IMR-90 (cell line): ENCODE data around the gene DSCAM. TPM values are rescaled to one million over a fixed set of nuclear protein-coding genes. Genes with fewer than 3 reads are reported as not detected.

Experiments used
- ATAC-seq: fragments of 200-7000 bp; cut with Tn5 transposase; 2 replicates; pipeline ENCODE4 v1.9.1; 2020; ENCODE audit warnings: low read depth, mild to moderate bottlenecking, moderate library complexity
- BruUV-seq: library from RNA; stranded (reverse); fragments of 400-500 nt; replicated peaks from 2 replicates; lab custom pipeline; 2021; lab: Mats Ljungman, UMichigan
- CTCF ChIA-PET: fragments of 300-600 bp; formaldehyde crosslinking; extraction: SDS; loops from one replicate; lab custom pipeline; 2021; ENCODE audit warnings: antibody characterized with exemption; lab: Yijun Ruan, JAX
- POLR2A ChIA-PET: fragments of 300-600 bp; sonication (Branson Sonifier 250); formaldehyde crosslinking; loops from one replicate; lab custom pipeline; 2022; ENCODE audit warnings: antibody characterized with exemption; ENCODE audit not compliant: unreplicated experiment; lab: Charles Lee
- DNase-seq: peaks from one replicate; pipeline ENCODE4 v3.0.0; 2013
- H2AFZ ChIP-seq: replicated peaks from 2 replicates; pipeline ENCODE3; 2013; ENCODE audit warnings: low read length, mild to moderate bottlenecking; ENCODE audit not compliant: poor library complexity
- H2AK5ac ChIP-seq: 2 replicates; pipeline ENCODE4 v1.6.1; 2013; ENCODE audit warnings: low read depth, low read length, inconsistent platforms
- H2AK9ac ChIP-seq: replicated peaks from 2 replicates; pipeline ENCODE3; 2013; ENCODE audit warnings: mild to moderate bottlenecking, low read depth, low read length, moderate library complexity; ENCODE audit not compliant: poor library complexity
- H2BK120ac ChIP-seq: 2 replicates; pipeline ENCODE4 v1.6.1; 2013; ENCODE audit warnings: low read depth, low read length, inconsistent platforms
- H2BK15ac ChIP-seq: 3 replicates; pipeline ENCODE4 v1.6.1; 2013; ENCODE audit warnings: low read depth, low read length, inconsistent platforms
- H2BK20ac ChIP-seq: 2 replicates; pipeline ENCODE4 v1.6.1; 2013; ENCODE audit warnings: low read depth, mild to moderate bottlenecking, inconsistent platforms, low read length, moderate library complexity
- H2BK5ac ChIP-seq: 2 replicates; pipeline ENCODE4 v1.6.1; 2013; ENCODE audit warnings: mild to moderate bottlenecking, low read depth, low read length, inconsistent platforms; ENCODE audit not compliant: poor library complexity, severe bottlenecking
- H3K14ac ChIP-seq: replicated peaks from 2 replicates; pipeline ENCODE4 v1.6.1; 2013; ENCODE audit warnings: low read depth, low read length, inconsistent platforms
- H3K18ac ChIP-seq: 2 replicates; pipeline ENCODE4 v1.6.1; 2013; ENCODE audit warnings: low read depth, low read length, control low read depth
- H3K23ac ChIP-seq: 2 replicates; pipeline ENCODE4 v1.6.1; 2013; ENCODE audit warnings: low read depth, low read length, inconsistent platforms
- H3K27ac ChIP-seq: 2 replicates; pipeline ENCODE4 v1.5.1; 2013; ENCODE audit warnings: mild to moderate bottlenecking, control low read depth, low read length; ENCODE audit not compliant: insufficient read depth
- H3K27me3 ChIP-seq: 2 replicates; pipeline ENCODE4 v1.6.1; 2013; ENCODE audit warnings: low read length; ENCODE audit not compliant: control insufficient read depth, insufficient read depth
- H3K36me3 ChIP-seq: 2 replicates; pipeline ENCODE4 v1.6.1; 2013; ENCODE audit warnings: low read length, mixed read lengths; ENCODE audit not compliant: control insufficient read depth, insufficient read depth
- H3K4ac ChIP-seq: 2 replicates; pipeline ENCODE4 v1.6.1; 2013; ENCODE audit warnings: low read depth, low read length, inconsistent platforms
- H3K4me1 ChIP-seq: 2 replicates; pipeline ENCODE4 v1.6.1; 2013; ENCODE audit warnings: low read length, mixed read lengths; ENCODE audit not compliant: control insufficient read depth, insufficient read depth
- H3K4me2 ChIP-seq: 2 replicates; pipeline ENCODE4 v1.6.1; 2013; ENCODE audit warnings: low read depth, mild to moderate bottlenecking, control low read depth, low read length, moderate library complexity
- H3K4me3 ChIP-seq: 2 replicates; pipeline ENCODE4 v1.5.1; 2013; ENCODE audit warnings: low read depth, mild to moderate bottlenecking, control low read depth, low read length, moderate library complexity; ENCODE audit not compliant: insufficient read depth
- H3K56ac ChIP-seq: 2 replicates; pipeline ENCODE4 v1.6.1; 2013; ENCODE audit warnings: low read length, inconsistent platforms; ENCODE audit not compliant: insufficient read depth; ENCODE audit errors: extremely low read depth
- H3K79me1 ChIP-seq, 2 experiments: 2 replicates each; pipeline ENCODE4 v1.6.1; 2013; ENCODE audit warnings: low read length in 2 of 2, inconsistent platforms in 1 of 2, low read depth in 1 of 2
- H3K9ac ChIP-seq: 2 replicates; pipeline ENCODE4 v1.6.1; 2013; ENCODE audit warnings: low read depth, low read length, control low read depth
- H3K9me1 ChIP-seq: 2 replicates; pipeline ENCODE4 v1.6.1; 2013; ENCODE audit warnings: low read length, inconsistent platforms; ENCODE audit not compliant: insufficient read depth
- H3K9me3 ChIP-seq: 2 replicates; pipeline ENCODE4 v1.6.1; 2013; ENCODE audit warnings: low read length; ENCODE audit not compliant: control insufficient read depth, insufficient read depth
- H4K20me1 ChIP-seq: 2 replicates; pipeline ENCODE4 v1.6.1; 2013; ENCODE audit warnings: low read length, inconsistent platforms; ENCODE audit not compliant: insufficient read depth
- H4K5ac ChIP-seq: 2 replicates; pipeline ENCODE4 v1.6.1; 2013; ENCODE audit warnings: mild to moderate bottlenecking, low read depth, low read length, control low read depth
- H4K8ac ChIP-seq, 2 experiments: 2 replicates each; pipeline ENCODE4 v1.6.1; 2013; ENCODE audit warnings: low read depth in 2 of 2, low read length in 2 of 2, control low read depth in 1 of 2, inconsistent platforms in 1 of 2
- H4K91ac ChIP-seq: 2 replicates; pipeline ENCODE4 v1.6.1; 2013; ENCODE audit warnings: low read depth, low read length, inconsistent platforms; ENCODE audit not compliant: insufficient read depth
- BHLHE40 ChIP-seq: fragments of 150-350 bp; IDR thresholded peaks from 2 replicates; pipeline ENCODE4 v1.6.1; 2016; ENCODE audit warnings: mild to moderate bottlenecking, low read depth, low read length
- CEBPB ChIP-seq: IDR thresholded peaks from 2 replicates; pipeline ENCODE4 v1.6.1; 2012; ENCODE audit warnings: low read depth, low read length, improper control_type of control experiment
- CHD1 ChIP-seq: IDR thresholded peaks from 2 replicates; pipeline ENCODE4 v1.6.1; 2012; ENCODE audit warnings: low read depth, low read length, improper control_type of control experiment
- CTCF ChIP-seq: conservative IDR thresholded peaks from 2 replicates; pipeline ENCODE4 v1.5.1; 2012; ENCODE audit warnings: mild to moderate bottlenecking, low read depth, low read length, improper control_type of control experiment
- ELK1 ChIP-seq: fragments of 150-350 bp; IDR thresholded peaks from 2 replicates; pipeline ENCODE4 v1.6.1; 2016; ENCODE audit warnings: low read depth, mild to moderate bottlenecking, low read length, moderate library complexity, borderline replicate concordance
- FOS ChIP-seq: fragments of 150-350 bp; IDR thresholded peaks from 2 replicates; pipeline ENCODE4 v1.6.1; 2016; ENCODE audit warnings: low read depth, low read length
- MAFK ChIP-seq: IDR thresholded peaks from 2 replicates; pipeline ENCODE4 v1.6.1; 2012; ENCODE audit warnings: low read depth, low read length, improper control_type of control experiment
- MAZ ChIP-seq: IDR thresholded peaks from 2 replicates; pipeline ENCODE4 v1.6.1; 2012; ENCODE audit warnings: low read depth, mild to moderate bottlenecking, low read length, improper control_type of control experiment, moderate library complexity, borderline replicate concordance
- MXI1 ChIP-seq: IDR thresholded peaks from 2 replicates; pipeline ENCODE4 v1.6.1; 2012; ENCODE audit warnings: low read depth, mild to moderate bottlenecking, low read length, moderate library complexity, borderline replicate concordance
- NFE2L2 ChIP-seq: fragments of 150-350 bp; IDR thresholded peaks from 2 replicates; pipeline ENCODE4 v1.6.1; 2016; ENCODE audit warnings: low read depth, mild to moderate bottlenecking, low read length
- POLR2A ChIP-seq: IDR thresholded peaks from 2 replicates; pipeline ENCODE4 v1.6.1; 2012; ENCODE audit warnings: mild to moderate bottlenecking, low read depth, low read length
- RAD21 ChIP-seq: IDR thresholded peaks from 2 replicates; pipeline ENCODE4 v1.6.1; 2012; ENCODE audit warnings: low read length, improper control_type of control experiment
- RCOR1 ChIP-seq: IDR thresholded peaks from 2 replicates; pipeline ENCODE4 v1.6.1; 2012; ENCODE audit warnings: mild to moderate bottlenecking, low read length, improper control_type of control experiment; ENCODE audit not compliant: insufficient replicate concordance
- RFX5 ChIP-seq: IDR thresholded peaks from 2 replicates; pipeline ENCODE4 v1.8.0; 2012; ENCODE audit warnings: low read depth, mild to moderate bottlenecking, low read length, moderate library complexity
- SMC3 ChIP-seq: fragments of 150-350 bp; IDR thresholded peaks from 2 replicates; pipeline ENCODE4 v1.6.1; 2016; ENCODE audit warnings: low read depth, mild to moderate bottlenecking, antibody characterized with exemption, low read length, moderate library complexity
- USF2 ChIP-seq: fragments of 150-350 bp; IDR thresholded peaks from 2 replicates; pipeline ENCODE4 v1.6.1; 2017; ENCODE audit warnings: mild to moderate bottlenecking, antibody characterized with exemption, low read length, low read depth
- WGBS, 2 experiments: methylation state at CpG; one replicate each; pipeline versions ENCODE4 v1.1.5 to v1.1.7; 2013; ENCODE audit warnings: missing lambda C conversion rate in 2 of 2; ENCODE audit not compliant: insufficient read length in 1 of 2; ENCODE audit errors: extremely low coverage in 2 of 2; 5-methylcytosine and 5-hydroxymethylcytosine counted together
- dilution Hi-C: fragments of 300-500 bp; cut with HindIII; formaldehyde crosslinking; loops from one replicate; pipeline ENCODE4 v1.14.3; 2018; ENCODE audit warnings: low sequenced_read_pairs; ENCODE audit not compliant: unreplicated experiment
- in situ Hi-C: fragments of 300-500 bp; cut with MboI; formaldehyde crosslinking; loops from 3 replicates; pipeline ENCODE4 v1.14.3; 2019; ENCODE audit warnings: low sequenced_read_pairs, inconsistent platforms, mixed read lengths
- intact Hi-C: fragments of 100-400 bp; cut with micrococcal nuclease; formaldehyde crosslinking; loops from 2 replicates; pipeline ENCODE4 v1.10.0; 2022
- polyA plus RNA-seq, 3 experiments: library from polyadenylated mRNA; depleted of rRNA; stranded (reverse); fragments of >200 nt; gene quantifications; 2 replicates each; pipeline ENCODE4 v1.2.3, GENCODE V29; 2012; ENCODE audit warnings: low replicate concordance in 1 of 3
- total RNA-seq: library from RNA; depleted of rRNA; stranded (reverse); fragments of >200 nt; gene quantifications from 2 replicates; pipeline ENCODE4 v1.2.3, GENCODE V29; 2012

Gene DSCAM
- total and polyA plus RNA-seq, 2 of the 4 experiments (the other 2 are of a cell fraction), result under 0.01 to 0.02 TPM

DNA sequence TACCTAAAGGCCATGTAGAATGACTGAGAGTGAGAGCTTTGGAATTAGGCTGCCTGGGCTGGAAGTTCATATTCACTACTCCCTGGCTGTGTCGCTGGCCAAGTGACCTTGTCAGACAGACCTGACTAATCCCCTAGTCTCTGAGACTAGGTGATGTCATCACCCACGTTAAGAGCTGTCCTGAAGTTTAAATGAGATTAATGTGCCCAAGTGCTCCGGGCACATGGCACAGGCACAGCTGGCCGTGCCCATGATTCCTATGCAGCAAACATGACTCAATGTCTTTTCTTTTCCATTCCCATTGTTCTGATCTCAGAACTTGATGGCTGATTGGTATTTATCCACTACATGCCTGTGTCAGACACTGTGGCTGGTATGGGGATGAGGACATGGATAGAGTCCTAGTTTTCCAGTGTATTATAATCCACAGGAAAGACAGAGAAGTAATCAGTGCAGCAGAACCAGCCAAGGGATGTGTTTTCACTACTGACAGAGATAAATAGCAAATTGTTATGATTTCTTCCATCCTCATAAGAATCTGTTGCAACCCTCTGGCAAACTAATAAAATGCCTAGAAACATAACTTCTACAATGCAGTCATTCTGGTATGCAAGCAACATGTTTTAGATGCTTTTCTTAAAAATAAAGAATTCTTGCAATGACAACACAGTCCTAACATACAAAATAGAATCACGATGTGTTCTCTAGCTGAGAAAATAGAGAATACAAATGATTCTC, 798.8 kb downstream of the DSCAM start:
- H3K18ac ChIP-seq, result no peak overlapping the region
- no peak overlapping the region for H3K14ac ChIP-seq
- ATAC-seq (no peak), DNase-seq (no peak)
- no peaks in the 10 kb centered on the region for H3K9me1 ChIP-seq
- H2BK5ac ChIP-seq, result peak overlapping the region; percentile 2
- H3K9me3 ChIP-seq, result peaks cover 26% of the 10 kb centered on the region
- no peak overlapping the region for H4K5ac ChIP-seq
- BruUV-seq, result no TSS peak
- H3K4me1 ChIP-seq, result no peaks in the 10 kb centered on the region
- H3K23ac ChIP-seq, result no peak overlapping the region
- no peak overlapping the region for H3K4ac ChIP-seq
- no peaks in the 10 kb centered on the region for H4K20me1 ChIP-seq
- ChIA-PET CTCF (no interaction called here), POLR2A (no interaction called here)
- H3K4me3 ChIP-seq, result no peak overlapping the region
- H3K4me2 ChIP-seq, result no peak overlapping the region
- H2AK9ac ChIP-seq, result no peak overlapping the region
- no peak overlapping the region for H4K8ac ChIP-seq
- H3K9ac ChIP-seq, result no peak overlapping the region
- no peak overlapping the region for H2BK15ac ChIP-seq
- H2AFZ ChIP-seq, result no peak overlapping the region
- no peak overlapping the region for H4K91ac ChIP-seq
- H2BK120ac ChIP-seq, result no peak overlapping the region
- TF ChIP-seq SMC3 (no peak), MAZ (no peak), RFX5 (no peak), RAD21 (no peak), FOS (no peak), CHD1 (no peak), MAFK (no peak), CTCF (no peak), MXI1 (no peak), CEBPB (no peak), NFE2L2 (no peak), POLR2A (no peak), BHLHE40 (no peak), ELK1 (no peak), USF2 (no peak), RCOR1 (no peak)
- no peaks in the 10 kb centered on the region for H3K79me1 ChIP-seq
- in situ Hi-C loops, result no loop called here
- H2BK20ac ChIP-seq, result no peak overlapping the region
- dilution Hi-C loops, result no loop called here
- no peaks in the 10 kb centered on the region for H3K36me3 ChIP-seq
- H2AK5ac ChIP-seq, result no peak overlapping the region
- WGBS, 2 experiments, result 6% methylated on average over 3 of the region's 5 CpGs; no CpG with 5 or more reads in 1 of the 2 experiments
- intact Hi-C loops, result no loop called here
- H3K27ac ChIP-seq, result no peak overlapping the region
- no peaks in the 10 kb centered on the region for H3K27me3 ChIP-seq
- no peak overlapping the region for H3K56ac ChIP-seq
